Ramos (cell line): ENCODE results near the gene CPLX3.

Source experiments
- in situ Hi-C: fragments of 300-500 bp; cut with MboI; formaldehyde crosslinking; loops from one replicate; pipeline ENCODE4 v1.14.3; 2022; ENCODE audit warnings: low sequenced_read_pairs; ENCODE audit not compliant: unreplicated experiment

The CPLX3 gene

DNA sequence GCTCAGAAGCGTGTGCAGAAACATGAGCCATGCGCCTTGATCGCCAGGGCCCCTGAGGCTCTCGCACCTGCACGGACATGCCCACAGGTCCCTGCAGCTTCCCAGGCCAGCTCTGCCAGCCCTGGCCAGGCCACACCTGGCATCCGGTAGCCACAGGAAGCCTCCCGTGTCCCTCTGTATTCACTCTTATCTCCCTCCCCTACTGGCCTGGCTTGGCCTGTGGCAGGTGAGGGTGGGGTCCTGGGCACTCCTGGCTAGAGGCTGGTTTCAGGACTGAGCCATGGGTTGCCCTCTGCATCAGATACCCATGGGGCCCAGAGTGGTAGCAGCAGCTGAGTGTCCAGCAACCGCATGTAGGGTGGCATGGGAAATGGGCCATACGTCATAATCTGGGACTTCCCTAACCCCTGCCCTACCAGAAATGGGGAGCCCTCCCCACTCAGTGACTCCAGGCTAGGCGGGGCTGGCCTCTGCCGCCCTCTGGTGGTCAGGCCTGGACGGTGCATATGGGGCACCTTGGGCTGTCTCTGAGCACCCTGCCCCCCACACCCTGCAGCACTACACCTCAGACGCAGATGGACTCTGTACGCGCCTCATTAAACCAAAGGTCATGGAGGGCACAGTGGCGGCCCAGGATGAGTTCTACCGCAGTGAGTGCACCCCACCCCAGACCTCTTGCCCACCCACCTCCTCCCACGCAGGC, 26.4 kb upstream of the CPLX3 start:
- in situ Hi-C loops, result loop anchor here (25.0 kb wide), 1 partner anchor 537 kb away; the partner anchor contains the start of genes COMMD4 and NEIL1

- in situ Hi-C loops, result no loop called here
Observed at GRCh38 chr15:74800559-74801094, 25.8 kb upstream of the CPLX3 start.

GRCh38 chr15:74801311-74801997, 25.0 kb upstream of the CPLX3 start:
- in situ Hi-C loops, result no loop called here

- in situ Hi-C loops, result no loop called here
Observed at GRCh38 chr15:74802290-74802689, 24.1 kb upstream of the CPLX3 start.

GRCh38 chr15:74802862-74803447, 23.5 kb upstream of the CPLX3 start:
- in situ Hi-C loops, result no loop called here

GRCh38 chr15:74804935-74805334, 21.5 kb upstream of the CPLX3 start:
- in situ Hi-C loops, result no loop called here

- in situ Hi-C loops, result no loop called here
Observed at GRCh38 chr15:74807282-74807681, 19.1 kb upstream of the CPLX3 start.

DNA sequence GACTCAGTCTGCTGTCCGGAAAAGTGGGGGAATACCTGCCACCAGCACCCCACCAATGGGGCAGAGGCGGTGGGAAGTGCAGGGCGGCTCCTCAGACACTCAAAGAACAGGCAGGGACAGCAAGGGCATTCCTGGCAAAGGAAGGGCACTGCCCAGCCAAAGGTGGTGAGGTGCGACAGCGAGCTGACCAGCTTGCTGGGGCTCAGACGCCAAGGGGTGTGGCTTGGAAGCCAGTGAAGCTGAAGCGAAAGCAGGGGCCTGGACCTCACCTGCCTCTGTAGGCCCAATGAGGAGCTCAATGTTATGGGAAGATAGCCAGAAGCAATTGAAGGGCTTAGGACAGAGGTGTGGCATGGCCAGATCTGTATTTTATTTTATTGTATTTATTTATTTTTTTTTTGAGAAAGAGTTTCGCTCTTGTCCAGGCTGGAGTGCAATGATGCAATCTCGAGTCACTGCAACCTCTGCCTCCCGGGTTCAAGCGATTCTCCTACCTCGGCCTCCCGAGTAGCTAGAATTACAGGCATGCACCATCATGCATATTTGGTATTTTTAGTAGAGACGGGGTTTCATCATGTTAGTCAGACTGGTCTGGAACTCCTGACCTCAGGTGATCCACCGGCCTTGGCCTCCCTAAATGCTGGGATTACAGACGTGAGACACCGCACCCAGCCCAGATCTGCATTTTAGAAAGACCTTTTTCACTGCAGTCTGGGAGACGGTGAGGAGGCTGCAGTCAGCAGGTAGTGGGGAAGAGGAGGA, 18.2 kb upstream of the CPLX3 start:
- in situ Hi-C loops, result no loop called here

GRCh38 chr15:74808840-74809229, 17.6 kb upstream of the CPLX3 start:
- in situ Hi-C loops, result no loop called here

DNA sequence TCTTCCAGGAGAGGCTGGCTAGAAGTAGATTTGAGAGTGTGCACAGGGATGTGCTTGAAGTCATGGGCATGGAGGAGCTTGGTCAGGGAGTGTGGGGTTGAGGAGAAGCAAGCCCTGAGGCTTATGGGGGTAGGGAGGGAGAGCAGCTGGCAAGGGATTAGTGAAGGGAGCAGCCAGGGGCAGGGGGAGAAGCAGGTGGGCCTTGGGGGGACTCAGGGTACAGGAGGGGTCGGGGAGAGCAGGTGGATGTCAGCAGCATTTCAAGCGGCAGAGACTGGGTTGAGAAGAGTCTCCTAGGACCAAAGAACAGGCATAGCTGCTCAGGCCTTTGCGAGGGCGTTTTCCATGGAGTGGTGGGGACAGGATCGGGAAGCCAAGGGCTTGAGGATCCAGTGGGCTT, 17.2 kb upstream of the CPLX3 start:
- in situ Hi-C loops, result no loop called here

- in situ Hi-C loops, result no loop called here
Observed at GRCh38 chr15:74809956-74810355, 16.5 kb upstream of the CPLX3 start.

GRCh38 chr15:74812533-74812932, 13.9 kb upstream of the CPLX3 start, which contains the start of gene LMAN1L:
Gene LMAN1L, plus strand, starts transcription at chr15:74812835. Its CDS starts 20 bp downstream, at chr15:74812855.
- in situ Hi-C loops, result no loop called here

DNA sequence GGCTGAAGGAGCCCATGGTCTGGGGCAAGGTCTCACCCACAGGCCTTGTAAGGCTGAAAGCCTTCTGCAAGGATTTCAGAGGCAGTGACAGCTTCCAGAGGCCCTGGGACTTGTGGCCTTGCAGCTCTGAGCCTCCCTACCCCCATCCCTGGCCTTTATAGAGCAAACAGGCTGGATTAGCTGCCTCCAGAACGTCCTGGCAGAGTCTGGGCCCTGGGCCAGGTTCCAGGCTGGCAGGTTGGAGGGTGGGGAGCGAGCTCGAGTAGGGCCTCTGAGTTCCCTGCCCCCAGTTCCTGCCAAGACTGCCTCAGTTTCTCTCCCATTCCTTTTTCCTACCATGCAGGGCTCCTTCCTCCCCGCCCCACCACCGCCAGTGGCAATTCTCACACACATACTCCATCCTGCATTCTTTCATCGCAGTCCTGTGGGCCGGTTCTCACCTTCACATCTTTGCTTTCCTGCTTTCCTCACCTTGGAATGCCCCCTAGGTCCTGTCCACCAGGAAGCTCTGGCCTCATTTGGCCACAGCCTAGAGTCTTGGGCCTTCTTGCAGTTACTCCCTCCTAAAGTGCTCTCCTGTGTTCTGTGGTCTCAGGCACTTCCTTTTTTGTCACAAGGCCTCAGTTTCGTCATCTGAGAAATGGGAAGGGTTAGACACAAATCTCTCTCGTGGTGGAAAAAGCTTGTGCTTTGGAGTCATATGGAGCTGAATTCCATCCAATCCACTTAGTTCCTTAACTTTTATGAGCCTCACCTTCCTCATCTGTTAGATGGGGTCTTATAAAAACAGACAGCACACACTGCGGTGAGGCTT, 11.1 kb upstream of the CPLX3 start:
- in situ Hi-C loops, result no loop called here

DNA sequence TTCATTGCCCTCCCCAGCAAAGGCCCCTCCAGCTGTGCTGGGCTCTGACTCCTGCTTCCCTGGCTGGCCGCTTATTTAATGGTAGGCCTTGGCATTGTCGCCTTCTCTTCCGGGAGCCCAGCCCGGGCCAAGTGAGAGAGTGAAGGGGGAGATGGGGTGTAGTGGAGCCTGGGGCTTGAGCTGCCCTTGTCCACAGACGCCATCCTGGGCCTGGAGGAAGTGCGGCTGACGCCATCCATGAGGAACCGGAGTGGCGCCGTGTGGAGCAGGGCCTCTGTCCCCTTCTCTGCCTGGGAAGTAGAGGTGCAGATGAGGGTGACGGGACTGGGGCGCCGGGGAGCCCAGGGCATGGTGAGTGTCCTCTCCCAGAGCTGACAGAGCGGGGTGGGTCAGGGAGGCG, 10.5 kb upstream of the CPLX3 start:
- in situ Hi-C loops, result no loop called here

- in situ Hi-C loops, result no loop called here
Observed at GRCh38 chr15:74816624-74817369, 9.6 kb upstream of the CPLX3 start.

DNA sequence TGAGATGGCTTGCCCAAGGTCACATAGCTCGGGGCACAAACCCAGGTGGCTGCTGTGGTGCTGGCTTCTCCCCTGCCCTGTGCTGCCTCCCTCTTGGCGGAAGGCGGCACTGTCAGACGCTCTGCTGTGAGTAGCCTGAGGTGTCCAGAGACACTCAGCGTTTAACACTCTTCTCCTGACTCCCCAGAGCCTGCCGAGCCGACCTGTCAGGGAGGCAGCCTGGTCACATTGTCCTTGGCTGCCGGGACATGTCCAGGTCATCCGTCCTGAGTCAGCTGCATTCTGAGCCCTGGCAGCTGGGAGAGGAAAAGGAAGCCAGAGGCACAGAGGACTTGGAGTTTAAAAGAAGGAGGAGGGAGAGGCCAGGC, 9.1 kb upstream of the CPLX3 start:
- in situ Hi-C loops, result no loop called here

DNA sequence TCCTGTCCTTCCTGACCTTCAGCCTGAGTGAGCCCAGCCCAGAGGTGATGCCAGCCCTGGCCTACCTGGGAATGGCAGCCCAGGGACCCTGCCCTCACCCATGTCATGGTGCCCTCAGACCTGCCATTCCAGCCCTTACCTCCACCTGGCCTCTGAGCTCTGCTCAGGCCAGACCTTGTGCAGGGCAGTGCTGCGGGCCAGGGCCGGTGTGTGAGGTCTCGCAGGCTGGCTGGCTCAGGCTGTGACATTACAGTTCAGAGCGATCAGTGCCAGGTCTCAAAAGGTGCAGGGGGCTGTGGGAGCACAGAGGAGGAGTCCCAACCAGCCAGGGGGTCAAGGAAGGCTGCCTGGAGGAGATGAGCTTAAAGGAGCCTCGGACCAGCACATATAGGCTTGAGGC, 6.4 kb upstream of the CPLX3 start:
- in situ Hi-C loops, result no loop called here

DNA sequence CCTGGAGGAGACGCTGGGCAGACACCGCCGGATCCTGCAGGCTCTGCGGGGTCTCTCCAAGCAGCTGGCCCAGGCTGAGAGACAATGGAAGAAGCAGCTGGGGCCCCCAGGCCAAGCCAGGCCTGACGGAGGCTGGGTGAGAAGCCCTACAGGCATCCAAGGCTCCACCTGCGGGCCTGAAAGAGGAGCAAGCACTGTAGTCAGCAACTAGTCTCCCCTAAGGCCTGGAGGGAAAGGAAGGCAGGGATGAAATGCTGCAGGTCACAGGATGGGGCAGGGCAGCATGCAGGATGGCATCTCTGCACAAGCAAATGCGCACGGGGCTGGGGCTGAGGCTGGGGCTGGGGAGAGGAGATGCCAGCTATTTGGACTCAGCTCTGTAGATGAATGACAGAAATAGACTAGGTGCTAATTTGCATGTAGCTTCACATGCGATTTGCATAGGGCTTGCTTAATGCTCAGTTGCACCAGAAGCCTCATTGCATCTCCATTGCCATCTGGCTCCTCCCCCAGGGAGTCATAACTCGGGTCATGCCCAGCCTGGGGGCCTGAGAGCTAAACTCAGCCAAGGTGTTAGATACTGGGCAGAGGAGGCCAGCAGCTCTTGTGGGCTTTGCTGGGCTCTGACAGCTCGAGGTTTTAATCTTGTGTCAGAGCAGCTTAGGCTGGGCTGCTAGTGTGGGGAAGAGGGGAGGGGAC, 5.2 kb upstream of the CPLX3 start:
- in situ Hi-C loops, result no loop called here

- in situ Hi-C loops, result no loop called here
Observed at GRCh38 chr15:74821790-74822158, 4.7 kb upstream of the CPLX3 start.
